Ectodermal cell (in vitro differentiated cells): Measurements from ENCODE around the gene URM1.
A peak's percentile ranks its signal among the peaks of the same experiment; 100 is the strongest.
"Not testable (repeated sequence)": the region's sequence is repeated elsewhere in the genome, so short reads cannot be mapped to it uniquely, and the experiment has no call there.

Experiments used
- H3K27ac ChIP-seq: 2 replicates; pipeline ENCODE4 v1.7.0; 2013; ENCODE audit warnings: mild to moderate bottlenecking, low read depth, low read length; ENCODE audit not compliant: insufficient read depth, poor library complexity, severe bottlenecking
- H3K27me3 ChIP-seq: 2 replicates; pipeline ENCODE4 v1.7.0; 2013; ENCODE audit warnings: mild to moderate bottlenecking, low read length; ENCODE audit not compliant: insufficient read depth, control insufficient read depth, poor library complexity, severe bottlenecking
- H3K36me3 ChIP-seq: one replicate; pipeline ENCODE4 v1.7.0; 2013; ENCODE audit warnings: low read length; ENCODE audit not compliant: control insufficient read depth, insufficient read depth
- H3K4me1 ChIP-seq: one replicate; pipeline ENCODE4 v1.7.0; 2013; ENCODE audit warnings: low read length; ENCODE audit not compliant: control insufficient read depth, insufficient read depth
- H3K4me3 ChIP-seq: 2 replicates; pipeline ENCODE4 v1.7.0; 2013; ENCODE audit warnings: low read depth, low read length, control low read depth; ENCODE audit not compliant: insufficient read depth
- H3K9me3 ChIP-seq: 2 replicates; pipeline ENCODE4 v1.7.0; 2013; ENCODE audit warnings: mild to moderate bottlenecking, low read length, moderate library complexity; ENCODE audit not compliant: control insufficient read depth
- WGBS, 2 experiments: methylation state at CpG; one replicate each; pipeline ENCODE4 v1.1.7; 2013; ENCODE audit warnings: missing lambda C conversion rate in 2 of 2; 5-methylcytosine and 5-hydroxymethylcytosine counted together

URM1 gene

GRCh38 chr9:128335914-128336313 is 35.3 kb upstream of the URM1 start:
- H3K36me3 ChIP-seq = no peaks in the 10 kb centered on the region
- H3K27ac ChIP-seq = no peak overlapping the region
- H3K9me3 ChIP-seq = no peaks in the 10 kb centered on the region
- WGBS, 2 experiments = 94 to 96% methylated on average over 2 of the region's 2 CpGs
- no peaks in the 10 kb centered on the region for H3K27me3 ChIP-seq
- H3K4me3 ChIP-seq = no peak overlapping the region
- H3K4me1 ChIP-seq = no peaks in the 10 kb centered on the region

DNA sequence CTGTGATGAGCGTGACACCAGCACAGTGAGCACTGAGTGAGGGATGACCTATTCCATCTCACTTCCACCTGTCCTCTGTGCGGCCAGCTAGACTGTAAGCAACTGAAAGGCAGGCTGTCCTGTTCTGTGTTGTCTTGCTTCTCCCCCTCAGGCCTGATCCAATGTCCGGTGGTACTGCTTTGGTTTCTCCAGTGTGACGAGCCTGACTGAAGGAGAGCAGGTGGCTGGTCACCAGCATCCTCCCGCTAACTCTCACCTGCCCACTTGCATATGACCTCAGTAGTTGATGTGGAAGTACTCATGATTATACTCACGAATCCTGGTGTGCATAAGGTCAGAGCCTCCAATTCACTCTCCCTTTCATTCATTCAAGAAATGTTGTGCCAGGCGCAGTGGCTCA is 33.2 kb upstream of the URM1 start:
- Histone ChIP-seq H3K9me3 (no peaks in the 10 kb centered on the region), H3K36me3 (peaks cover under 1% of the 10 kb centered on the region), H3K27ac (no peak overlapping the region), H3K4me1 (no peaks in the 10 kb centered on the region), H3K4me3 (no peak overlapping the region), H3K27me3 (no peaks in the 10 kb centered on the region)
- WGBS, 2 experiments = 92% methylated on average over 7 of the region's 7 CpGs

- WGBS, 2 experiments = 92 to 93% methylated on average over 15 of the region's 15 CpGs
- not testable (repeated sequence) for H3K4me1 ChIP-seq, H3K9me3 ChIP-seq, H3K27me3 ChIP-seq, H3K36me3 ChIP-seq, H3K4me3 ChIP-seq, H3K27ac ChIP-seq
Measured at GRCh38 chr9:128338852-128339614, 32.1 kb upstream of the URM1 start.

DNA sequence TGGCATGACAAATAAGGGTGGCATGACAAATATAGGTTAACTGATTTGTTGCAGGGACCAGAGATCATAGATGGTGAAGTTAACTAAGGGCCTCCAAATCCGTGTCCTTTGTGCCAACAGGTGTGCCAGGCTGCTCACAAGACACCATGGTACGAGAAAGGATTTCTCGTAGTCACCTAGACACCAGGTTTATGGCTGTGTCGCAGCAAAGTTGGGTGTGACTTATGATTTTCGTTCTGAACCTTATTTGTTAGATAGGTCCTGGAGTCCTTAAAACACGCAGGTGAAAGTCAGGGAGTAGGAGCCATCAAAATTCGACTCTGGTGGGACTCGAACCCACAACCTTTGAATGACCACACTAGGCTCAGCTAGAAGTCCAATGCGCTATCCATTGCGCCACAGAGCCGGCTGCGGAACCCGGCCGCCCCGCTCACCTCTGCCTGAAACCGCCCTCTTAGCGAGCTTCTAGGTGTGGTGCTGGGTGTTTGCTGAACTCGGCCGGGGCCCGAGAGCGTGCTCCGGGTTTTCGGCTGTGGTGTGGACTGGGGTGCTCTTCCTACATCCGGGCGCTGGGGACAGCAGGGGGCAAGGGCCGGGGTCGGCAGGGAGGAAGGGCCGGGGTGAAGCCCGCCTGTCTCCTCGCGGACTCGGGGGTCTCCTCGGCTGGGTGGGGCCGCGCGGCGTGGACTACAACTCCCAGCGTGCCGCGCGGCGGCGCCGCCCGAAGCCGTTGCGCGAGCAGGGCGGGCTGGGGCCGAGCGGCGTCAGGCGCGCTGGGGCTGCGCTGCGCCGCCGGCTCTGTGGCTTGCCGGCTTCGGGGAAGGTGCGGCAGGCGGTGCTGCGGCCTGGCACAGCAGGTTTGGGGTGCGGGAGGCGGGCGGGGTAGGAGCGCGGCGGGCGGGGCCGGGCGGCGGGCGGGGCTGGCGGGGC is 31.1 kb upstream of the URM1 start, which contains the start of gene SLC27A4:
TSS of gene SLC27A4 (plus strand) at position 767 of the 930 bp plus-strand sequence. CDS start 2,606 bp downstream, outside the sequence.
- H3K27ac ChIP-seq = no peak within 1 kb of the TSS
- no peaks in the 10 kb centered on the region for H3K4me1 ChIP-seq
- H3K9me3 ChIP-seq = no peaks in the 10 kb centered on the region
- H3K36me3 ChIP-seq = peaks cover 12% of the 10 kb centered on the region
- peak within 1 kb of the TSS; percentile 79 for H3K4me3 ChIP-seq
- no peaks in the 10 kb centered on the region for H3K27me3 ChIP-seq
- 6% methylated on average over 75 of the region's 75 CpGs for WGBS, 2 experiments

- H3K4me1 ChIP-seq = no peaks in the 10 kb centered on the region
- H3K27me3 ChIP-seq = no peaks in the 10 kb centered on the region
- peak overlapping the region; percentile 79 for H3K4me3 ChIP-seq
- no peaks in the 10 kb centered on the region for H3K9me3 ChIP-seq
- 1 to 2% methylated on average over 48 of the region's 48 CpGs for WGBS, 2 experiments
- peaks cover 19% of the 10 kb centered on the region for H3K36me3 ChIP-seq
- H3K27ac ChIP-seq = no peak overlapping the region
Measured at GRCh38 chr9:128340691-128341434, 30.3 kb upstream of the URM1 start.

- Histone ChIP-seq H3K27ac (no peak overlapping the region), H3K4me3 (peak overlapping the region; percentile 79), H3K4me1 (no peaks in the 10 kb centered on the region), H3K36me3 (peaks cover 19% of the 10 kb centered on the region), H3K27me3 (no peaks in the 10 kb centered on the region), H3K9me3 (no peaks in the 10 kb centered on the region)
- 37% methylated on average over 12 to 13 of the region's 13 CpGs for WGBS, 2 experiments
Measured at GRCh38 chr9:128341435-128341849, 29.7 kb upstream of the URM1 start.

- H3K4me3 ChIP-seq = no peak overlapping the region
- H3K4me1 ChIP-seq = no peaks in the 10 kb centered on the region
- WGBS, 2 experiments = 96% methylated on average over 8 of the region's 8 CpGs
- no peak overlapping the region for H3K27ac ChIP-seq
- no peaks in the 10 kb centered on the region for H3K27me3 ChIP-seq
- no peaks in the 10 kb centered on the region for H3K9me3 ChIP-seq
- peaks cover 29% of the 10 kb centered on the region for H3K36me3 ChIP-seq
Measured at GRCh38 chr9:128342971-128343680, 28.0 kb upstream of the URM1 start.

DNA sequence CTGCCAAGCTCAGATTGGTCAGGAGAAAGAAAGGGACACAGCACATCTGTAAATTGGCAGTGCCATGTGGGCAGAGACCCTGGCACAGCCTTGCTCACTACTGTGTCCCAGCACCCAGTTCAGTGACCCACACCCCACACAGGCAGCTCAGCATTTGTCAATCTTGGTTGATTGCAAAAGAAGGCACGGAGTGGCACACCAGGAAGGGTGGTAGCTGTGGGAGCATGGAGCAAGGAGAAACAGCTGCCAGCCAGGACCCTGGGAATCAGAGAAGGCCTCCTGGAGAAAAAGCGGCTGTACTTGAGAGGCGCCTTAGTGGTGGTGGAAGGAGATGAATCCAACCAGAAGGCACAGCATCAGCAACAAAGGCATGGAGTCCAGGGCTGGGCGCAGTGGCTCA is 27.3 kb upstream of the URM1 start:
- no peak overlapping the region for H3K4me3 ChIP-seq
- no peaks in the 10 kb centered on the region for H3K27me3 ChIP-seq
- no peaks in the 10 kb centered on the region for H3K4me1 ChIP-seq
- WGBS, 2 experiments = 93 to 98% methylated on average over 4 of the region's 4 CpGs
- H3K27ac ChIP-seq = no peak overlapping the region
- peaks cover 32% of the 10 kb centered on the region for H3K36me3 ChIP-seq
- no peaks in the 10 kb centered on the region for H3K9me3 ChIP-seq

DNA sequence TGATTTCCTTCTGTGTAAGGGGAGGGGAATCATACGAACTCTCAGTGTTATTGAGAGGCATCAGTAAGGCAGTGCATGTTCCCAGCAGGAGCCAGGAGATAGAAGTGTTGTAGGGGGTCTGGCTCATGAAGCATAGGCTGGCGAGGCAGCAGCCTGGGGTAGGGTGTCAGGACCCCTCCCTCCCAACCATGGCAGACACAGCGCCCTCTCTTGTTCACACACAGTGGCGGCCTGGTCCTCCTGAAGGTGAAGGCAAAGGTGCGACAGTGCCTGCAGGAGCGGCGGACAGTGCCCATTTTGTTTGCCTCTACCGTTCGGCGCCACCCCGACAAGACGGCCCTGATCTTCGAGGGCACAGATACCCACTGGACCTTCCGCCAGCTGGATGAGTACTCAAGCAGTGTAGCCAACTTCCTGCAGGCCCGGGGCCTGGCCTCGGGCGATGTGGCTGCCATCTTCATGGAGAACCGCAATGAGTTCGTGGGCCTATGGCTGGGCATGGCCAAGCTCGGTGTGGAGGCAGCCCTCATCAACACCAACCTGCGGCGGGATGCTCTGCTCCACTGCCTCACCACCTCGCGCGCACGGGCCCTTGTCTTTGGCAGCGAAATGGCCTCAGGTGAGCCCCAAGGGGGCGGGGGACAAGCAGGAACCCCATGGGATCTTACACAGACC is 26.1 kb upstream of the URM1 start:
- peaks cover 32% of the 10 kb centered on the region for H3K36me3 ChIP-seq
- H3K27me3 ChIP-seq = no peaks in the 10 kb centered on the region
- no peaks in the 10 kb centered on the region for H3K4me1 ChIP-seq
- no peak overlapping the region for H3K27ac ChIP-seq
- H3K4me3 ChIP-seq = no peak overlapping the region
- no peaks in the 10 kb centered on the region for H3K9me3 ChIP-seq
- 93 to 94% methylated on average over 28 of the region's 28 CpGs for WGBS, 2 experiments
